Measurements from ENCODE around the gene PRICKLE1. TPM values are rescaled to one million over a fixed set of nuclear protein-coding genes. Genes with fewer than 3 reads are reported as not detected.

PRICKLE1 gene
- total RNA-seq, 1 experiment from 2014 or later, result 7.0 TPM

GRCh38 chr12:42462486-42462885 is 127.1 kb downstream of the PRICKLE1 start:
- BruUV-seq (replicated peaks), result no TSS peak
- no peak for DNase-seq
- POLR2A ChIA-PET (ENCODE audit: unreplicated experiment), result no interaction called here

GRCh38 chr12:42459336-42459847 is 130.2 kb downstream of the PRICKLE1 start:
- POLR2A ChIA-PET (ENCODE audit: unreplicated experiment), result no interaction called here

More at GRCh38 chr12:42462486-42462885, 127.1 kb downstream of the PRICKLE1 start:
- Histone ChIP-seq H3K27me3 (ENCODE audit: insufficient read depth, low read depth) (no peaks in the 10 kb centered on the region), H3F3A (ENCODE audit: insufficient read depth, low read depth) (no peaks in the 10 kb centered on the region), H3K4me3 (no peak overlapping the region), H3K27ac (no peak overlapping the region), H3K9me2 (ENCODE audit: insufficient read depth) (no peaks in the 10 kb centered on the region), H2AFZ (no peak overlapping the region), H3K79me2 (ENCODE audit: low read depth) (no peaks in the 10 kb centered on the region), H4K20me1 (ENCODE audit: insufficient read depth) (no peaks in the 10 kb centered on the region), H3K4me1 (replicated peaks; ENCODE audit: insufficient read depth) (no peaks in the 10 kb centered on the region), H3K9me3 (ENCODE audit: insufficient read depth, low read depth) (no peaks in the 10 kb centered on the region), H3K36me3 (ENCODE audit: low read depth) (no peaks in the 10 kb centered on the region), H3K4me2 (no peak overlapping the region)
- CTCF ChIA-PET, result interaction anchor here (0.7 kb wide), 1 partner anchor 27 kb away, joined by 3 read pairs; no protein-coding TSS in a partner anchor
- intact Hi-C loops (cut with micrococcal nuclease; ENCODE audit: unreplicated experiment), result no loop called here
- TF ChIP-seq CTCF (conservative IDR thresholded peaks at IDR 0.05) (no peak), EZH2 (IDR thresholded peaks at IDR 0.05; ENCODE audit: low read depth) (no peak)

GRCh38 chr12:42458575-42458974 is 131.0 kb downstream of the PRICKLE1 start:
- H3K79me2 ChIP-seq (ENCODE audit: low read depth), result no peaks in the 10 kb centered on the region
- no peaks in the 10 kb centered on the region for H3K36me3 ChIP-seq (ENCODE audit: low read depth)
- H3K9me3 ChIP-seq (ENCODE audit: insufficient read depth, low read depth), result no peaks in the 10 kb centered on the region
- no peak overlapping the region for H3K4me2 ChIP-seq
- POLR2A ChIA-PET (ENCODE audit: unreplicated experiment), result no interaction called here
- H3K9me2 ChIP-seq (ENCODE audit: insufficient read depth), result no peaks in the 10 kb centered on the region
- CTCF ChIA-PET, result no interaction called here
- no peak for DNase-seq
- no peaks in the 10 kb centered on the region for H3F3A ChIP-seq (ENCODE audit: insufficient read depth, low read depth)
- no peaks in the 10 kb centered on the region for H3K27me3 ChIP-seq (ENCODE audit: insufficient read depth, low read depth)
- no peak overlapping the region for H2AFZ ChIP-seq
- no peaks in the 10 kb centered on the region for H4K20me1 ChIP-seq (ENCODE audit: insufficient read depth)
- H3K4me3 ChIP-seq, result no peak overlapping the region
- H3K27ac ChIP-seq, result no peak overlapping the region
- no peaks in the 10 kb centered on the region for H3K4me1 ChIP-seq (replicated peaks; ENCODE audit: insufficient read depth)
- TF ChIP-seq CTCF (conservative IDR thresholded peaks at IDR 0.05) (no peak), EZH2 (IDR thresholded peaks at IDR 0.05; ENCODE audit: low read depth) (no peak)
- intact Hi-C loops (cut with micrococcal nuclease; ENCODE audit: unreplicated experiment), result no loop called here
- no TSS peak for BruUV-seq (replicated peaks)

More at GRCh38 chr12:42459336-42459847, 130.2 kb downstream of the PRICKLE1 start:
- BruUV-seq (replicated peaks), result no TSS peak
- Histone ChIP-seq H3K4me1 (replicated peaks; ENCODE audit: insufficient read depth) (no peaks in the 10 kb centered on the region), H2AFZ (no peak overlapping the region), H3K36me3 (ENCODE audit: low read depth) (no peaks in the 10 kb centered on the region), H3K9me2 (ENCODE audit: insufficient read depth) (no peaks in the 10 kb centered on the region), H4K20me1 (ENCODE audit: insufficient read depth) (no peaks in the 10 kb centered on the region), H3K79me2 (ENCODE audit: low read depth) (no peaks in the 10 kb centered on the region), H3F3A (ENCODE audit: insufficient read depth, low read depth) (no peaks in the 10 kb centered on the region), H3K27ac (no peak overlapping the region), H3K9me3 (ENCODE audit: insufficient read depth, low read depth) (no peaks in the 10 kb centered on the region), H3K4me3 (no peak overlapping the region), H3K27me3 (ENCODE audit: insufficient read depth, low read depth) (no peaks in the 10 kb centered on the region), H3K4me2 (no peak overlapping the region)
- TF ChIP-seq CTCF (conservative IDR thresholded peaks at IDR 0.05), result no peak
- no peak for TF ChIP-seq EZH2 (IDR thresholded peaks at IDR 0.05; ENCODE audit: low read depth)
- intact Hi-C loops (cut with micrococcal nuclease; ENCODE audit: unreplicated experiment), result no loop called here
- no peak for DNase-seq
- CTCF ChIA-PET, result no interaction called here

Data from PC-9 (cell line).